ENCODE data around the gene HSPG2.

GRCh38 chr1:21828075-21828474, 109.0 kb downstream of the HSPG2 start:
- TF ChIP-seq POLR2A (IDR thresholded peaks at IDR 0.05; ENCODE audit: low read length) = no peak
- TF ChIP-seq GATA1 (IDR thresholded peaks at IDR 0.05; ENCODE audit: low read depth, low read length) = no peak
